Memory B cell (primary cell): Measurements from ENCODE around the gene CCL5.

Source experiments
- ATAC-seq: fragments of 150-1000 bp; cut with Tn5 transposase; 2 replicates; pipeline ENCODE4 v1.10.0; 2021; ENCODE audit warnings: low read depth, mild to moderate bottlenecking, moderate library complexity
- DNase-seq, 2 donors: peaks; one replicate each; pipeline ENCODE4 v3.0.0; 2022; ENCODE audit warnings: low spot score in 2 of 2
- H3K27ac Mint-ChIP-seq: one replicate; pipeline ENCODE4 v1.8.0; 2022; ENCODE audit warnings: mild to moderate bottlenecking, moderate library complexity, mixed read lengths
- H3K27me3 Mint-ChIP-seq: one replicate; pipeline ENCODE4 v1.8.0; 2022; ENCODE audit warnings: mixed read lengths
- H3K36me3 Mint-ChIP-seq: one replicate; pipeline ENCODE4 v1.8.0; 2022; ENCODE audit warnings: mild to moderate bottlenecking, mixed read lengths
- H3K4me1 Mint-ChIP-seq: one replicate; pipeline ENCODE4 v1.8.0; 2022; ENCODE audit warnings: mixed read lengths
- H3K4me3 Mint-ChIP-seq: one replicate; pipeline ENCODE4 v1.8.0; 2022; ENCODE audit warnings: mild to moderate bottlenecking, moderate library complexity, mixed read lengths
- H3K9me3 Mint-ChIP-seq: one replicate; pipeline ENCODE4 v1.8.0; 2022; ENCODE audit warnings: mixed read lengths

The CCL5 gene

DNA sequence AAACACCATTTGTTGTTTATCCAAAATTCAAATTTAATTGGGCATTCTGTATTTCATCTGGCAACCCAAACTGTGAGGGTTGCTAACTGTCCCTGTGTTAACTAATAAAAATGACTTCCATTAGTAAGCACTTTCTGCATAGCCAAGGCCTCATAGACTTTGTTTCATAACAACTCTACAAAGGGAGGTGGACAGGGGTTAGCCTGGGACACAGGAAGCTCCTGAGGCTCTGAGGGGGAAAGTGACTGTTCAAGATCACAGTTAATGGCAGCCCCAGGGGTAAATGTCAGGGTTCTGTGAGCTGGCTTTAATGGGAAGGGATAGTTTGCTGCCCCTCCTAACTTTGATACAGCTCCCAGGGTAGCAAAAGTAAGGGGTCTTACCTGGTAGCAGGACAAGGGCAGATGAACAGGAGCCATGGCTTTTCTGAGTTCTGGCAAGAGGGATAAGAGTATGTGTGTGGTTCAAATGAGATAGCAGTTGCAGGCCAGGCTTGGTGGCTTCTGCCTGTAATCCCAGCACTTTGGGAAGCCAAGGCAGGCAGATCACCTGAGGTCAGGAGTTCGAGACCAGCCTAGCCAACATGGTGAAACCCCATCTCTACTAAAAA, 13.7 kb downstream of the CCL5 start:
- no peak for DNase-seq
- no peak for ATAC-seq
- no peak overlapping the region for H3K27ac Mint-ChIP-seq
- H3K27me3 Mint-ChIP-seq, result no peaks in the 10 kb centered on the region
- no peaks in the 10 kb centered on the region for H3K9me3 Mint-ChIP-seq
- H3K4me1 Mint-ChIP-seq, result peaks cover 3% of the 10 kb centered on the region
- peaks cover 3% of the 10 kb centered on the region for H3K36me3 Mint-ChIP-seq
- H3K4me3 Mint-ChIP-seq, result no peak overlapping the region

DNA sequence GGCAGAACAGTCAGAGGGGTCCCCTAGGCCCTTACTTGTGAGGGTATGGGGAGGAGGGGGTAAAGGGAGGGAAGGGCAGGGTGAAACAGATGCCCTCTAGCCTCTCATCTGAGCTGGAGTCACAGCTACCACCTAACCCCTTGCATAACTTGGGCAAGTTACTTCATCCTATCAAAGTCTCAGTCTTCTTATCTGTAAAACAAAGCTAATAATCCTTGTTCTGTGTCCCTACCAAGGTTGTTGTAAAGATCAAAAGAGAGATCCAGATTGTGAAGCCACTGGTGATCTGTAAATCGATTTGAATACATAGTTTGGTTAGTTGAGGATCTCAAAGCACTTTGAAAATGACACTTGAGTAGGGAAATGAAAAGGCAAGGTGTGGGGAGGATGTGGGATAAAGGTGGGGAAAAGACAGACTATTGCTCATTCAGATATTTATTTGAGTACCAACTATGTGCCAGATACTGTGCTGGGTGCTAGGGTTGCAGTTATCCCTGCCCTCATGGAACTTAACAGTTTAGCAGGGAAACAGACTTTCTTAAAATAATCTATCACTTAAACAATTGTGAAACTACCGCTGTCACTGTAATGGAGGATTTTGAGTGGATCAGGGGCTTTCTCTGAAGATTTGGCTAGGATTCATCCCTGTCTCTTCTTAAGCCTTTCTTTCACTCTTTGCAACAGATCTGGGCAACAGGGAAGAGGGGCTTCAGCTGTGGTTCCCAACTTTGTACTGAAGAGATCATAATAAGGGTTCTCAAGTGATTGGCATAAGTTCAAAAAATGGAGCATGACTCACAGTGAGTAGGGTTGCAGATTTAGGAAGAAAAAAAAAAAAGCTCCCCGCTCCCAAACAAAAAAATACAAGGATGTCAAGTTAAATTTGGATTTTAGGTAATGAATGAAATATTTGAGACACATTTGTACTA, 14.5 kb downstream of the CCL5 start:
- no peaks in the 10 kb centered on the region for H3K27me3 Mint-ChIP-seq
- ATAC-seq (no peak), DNase-seq (no peak)
- H3K9me3 Mint-ChIP-seq, result no peaks in the 10 kb centered on the region
- H3K36me3 Mint-ChIP-seq, result peaks cover 3% of the 10 kb centered on the region
- H3K4me3 Mint-ChIP-seq, result no peak overlapping the region
- no peak overlapping the region for H3K27ac Mint-ChIP-seq
- H3K4me1 Mint-ChIP-seq, result peaks cover 3% of the 10 kb centered on the region

- H3K4me3 Mint-ChIP-seq, result no peak overlapping the region
- H3K27me3 Mint-ChIP-seq, result no peaks in the 10 kb centered on the region
- ATAC-seq, result no peak
- DNase-seq, result no peak
- H3K36me3 Mint-ChIP-seq, result peaks cover 3% of the 10 kb centered on the region
- H3K27ac Mint-ChIP-seq, result no peak overlapping the region
- H3K9me3 Mint-ChIP-seq, result no peaks in the 10 kb centered on the region
- peaks cover 3% of the 10 kb centered on the region for H3K4me1 Mint-ChIP-seq
These were observed 15.3 kb downstream of the CCL5 start for GRCh38 chr17:35864853-35865252.

GRCh38 chr17:35856603-35857002, 23.6 kb downstream of the CCL5 start:
- DNase-seq, result no peak
- Mint-ChIP-seq H3K36me3 (peaks cover 3% of the 10 kb centered on the region), H3K4me3 (no peak overlapping the region), H3K27ac (no peak overlapping the region), H3K27me3 (no peaks in the 10 kb centered on the region), H3K9me3 (no peaks in the 10 kb centered on the region), H3K4me1 (peaks cover 2% of the 10 kb centered on the region)
- no peak for ATAC-seq

DNA sequence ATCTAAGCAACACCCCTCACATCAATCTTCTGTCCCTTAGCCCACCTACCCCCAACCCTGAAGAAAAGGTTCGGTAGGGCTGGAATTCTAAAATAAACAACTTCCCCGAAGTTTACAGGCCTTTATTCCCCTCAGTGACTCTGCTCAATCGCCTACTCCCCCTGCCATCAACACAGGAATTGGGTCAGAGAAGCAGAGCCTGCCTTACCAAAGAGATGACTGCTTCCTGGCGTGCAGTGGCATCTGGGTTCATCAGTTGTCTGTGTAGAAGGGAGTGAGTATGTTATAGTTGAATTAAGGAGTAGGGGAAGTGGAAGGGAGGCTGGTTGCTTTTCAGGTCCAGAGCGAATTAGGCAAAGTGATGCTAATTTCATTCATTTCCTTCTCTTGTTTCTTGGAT, 24.2 kb downstream of the CCL5 start:
- H3K4me3 Mint-ChIP-seq, result no peak overlapping the region
- ATAC-seq (no peak), DNase-seq (no peak)
- H3K9me3 Mint-ChIP-seq, result no peaks in the 10 kb centered on the region
- no peak overlapping the region for H3K27ac Mint-ChIP-seq
- H3K4me1 Mint-ChIP-seq, result peaks cover 2% of the 10 kb centered on the region
- no peaks in the 10 kb centered on the region for H3K27me3 Mint-ChIP-seq
- H3K36me3 Mint-ChIP-seq, result peaks cover 6% of the 10 kb centered on the region

DNA sequence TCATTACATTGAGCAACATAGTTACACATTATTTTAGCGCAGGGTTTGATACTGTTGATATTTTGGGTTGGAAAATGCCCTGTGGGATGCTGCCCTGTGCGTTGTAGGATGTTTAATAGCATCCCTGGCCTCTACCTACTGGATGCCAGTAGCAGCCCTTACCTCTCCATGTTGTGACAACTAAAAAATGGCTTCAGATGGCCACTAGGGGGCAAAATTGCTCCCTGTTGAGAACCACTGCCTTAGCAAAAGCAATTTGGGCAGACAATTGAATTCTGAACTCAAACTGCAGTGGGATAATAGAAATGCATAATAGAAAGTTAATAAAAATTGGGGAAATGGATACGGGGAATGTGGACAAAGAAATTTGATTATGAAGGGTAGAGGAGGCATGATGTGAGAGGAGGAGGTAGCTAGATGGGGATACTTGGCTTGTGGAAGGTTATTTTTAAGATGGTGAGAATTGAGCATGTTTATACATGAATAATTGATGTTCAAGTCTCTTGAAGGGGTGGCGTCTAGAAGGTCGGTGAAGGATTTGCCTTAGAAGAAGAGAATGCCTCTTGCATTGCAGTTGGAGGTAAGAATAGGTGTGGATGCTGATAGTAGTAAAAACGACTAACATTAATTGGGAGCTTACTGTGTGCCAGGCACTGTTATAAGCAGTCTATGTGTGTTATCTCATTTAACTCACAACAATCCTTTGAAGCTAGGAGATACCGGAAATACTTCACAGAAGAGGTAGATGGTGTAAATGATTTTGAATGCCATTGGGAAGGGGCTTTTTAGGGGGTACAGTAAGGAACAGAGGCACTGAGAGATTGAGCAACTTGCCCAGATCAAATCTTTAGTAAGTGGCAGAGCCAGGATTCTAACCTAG, 30.5 kb downstream of the CCL5 start:
- peaks cover 26% of the 10 kb centered on the region for H3K36me3 Mint-ChIP-seq
- peak; percentile 63 for ATAC-seq
- H3K4me3 Mint-ChIP-seq, result no peak overlapping the region
- H3K4me1 Mint-ChIP-seq, result peaks cover 2% of the 10 kb centered on the region
- H3K27me3 Mint-ChIP-seq, result no peaks in the 10 kb centered on the region
- no peaks in the 10 kb centered on the region for H3K9me3 Mint-ChIP-seq
- peak; percentile 21 to 27 for DNase-seq
- peak overlapping the region; percentile 6 for H3K27ac Mint-ChIP-seq

DNA sequence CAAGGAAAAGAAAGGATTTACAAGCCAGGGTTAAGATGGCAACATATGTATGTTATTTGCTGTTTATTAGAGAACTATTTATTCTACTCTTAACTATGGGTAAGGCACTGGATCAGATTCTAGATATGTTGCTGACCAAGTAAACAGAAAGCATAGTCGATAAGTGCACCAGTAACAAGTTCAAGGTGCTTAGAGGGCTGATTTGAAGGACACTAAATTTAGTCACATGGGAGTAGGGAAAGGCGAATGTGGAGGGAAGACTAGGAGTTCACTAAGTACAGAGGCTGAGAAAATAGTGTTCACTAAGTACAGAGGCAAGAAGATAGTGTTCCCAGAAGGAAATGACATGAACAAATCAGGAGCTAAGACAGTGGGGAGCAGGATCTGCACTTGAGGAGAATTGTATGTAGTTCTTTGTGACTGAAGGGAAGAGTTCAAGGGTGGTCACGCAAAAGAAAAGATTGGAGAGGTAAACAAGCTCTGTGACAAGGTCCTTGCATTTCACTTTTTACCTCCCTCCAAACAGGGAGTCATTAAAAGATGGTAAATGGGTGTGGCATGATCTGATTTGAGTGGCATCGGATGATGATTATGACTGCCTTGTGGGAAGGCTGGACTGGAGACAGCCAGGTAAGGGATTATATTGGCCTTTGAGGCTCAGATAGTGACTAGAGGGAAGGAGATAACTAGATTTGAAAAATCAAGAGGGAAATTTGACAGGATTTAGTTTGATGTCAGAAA, 32.4 kb downstream of the CCL5 start:
- no peak for DNase-seq
- peak overlapping the region; percentile 0 for H3K27ac Mint-ChIP-seq
- H3K27me3 Mint-ChIP-seq, result no peaks in the 10 kb centered on the region
- peaks cover 37% of the 10 kb centered on the region for H3K36me3 Mint-ChIP-seq
- ATAC-seq, result no peak
- H3K9me3 Mint-ChIP-seq, result no peaks in the 10 kb centered on the region
- no peak overlapping the region for H3K4me3 Mint-ChIP-seq
- H3K4me1 Mint-ChIP-seq, result peaks cover 2% of the 10 kb centered on the region

DNA sequence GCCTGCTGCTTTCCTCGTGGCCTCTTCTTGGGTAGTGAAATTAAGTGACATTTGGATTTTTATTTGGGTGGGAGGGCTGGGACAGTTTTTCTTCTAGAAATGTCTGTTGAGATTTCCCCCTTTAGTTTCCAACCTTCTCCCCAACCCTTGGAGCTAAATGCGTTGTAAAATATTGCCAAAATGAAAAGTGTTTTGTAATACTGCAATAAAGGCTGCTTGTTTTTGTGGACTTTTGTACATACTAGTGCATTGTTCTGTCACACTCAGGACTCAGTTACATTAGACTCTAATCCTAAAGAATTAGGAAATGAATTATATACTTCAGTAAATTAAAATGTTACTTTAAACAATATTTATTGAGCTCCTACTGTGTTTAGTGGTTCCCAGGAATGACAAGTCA, 33.2 kb downstream of the CCL5 start:
- H3K4me3 Mint-ChIP-seq, result no peak overlapping the region
- ATAC-seq (no peak), DNase-seq (no peak)
- no peaks in the 10 kb centered on the region for H3K9me3 Mint-ChIP-seq
- H3K4me1 Mint-ChIP-seq, result no peaks in the 10 kb centered on the region
- no peaks in the 10 kb centered on the region for H3K27me3 Mint-ChIP-seq
- peaks cover 40% of the 10 kb centered on the region for H3K36me3 Mint-ChIP-seq
- H3K27ac Mint-ChIP-seq, result no peak overlapping the region

DNA sequence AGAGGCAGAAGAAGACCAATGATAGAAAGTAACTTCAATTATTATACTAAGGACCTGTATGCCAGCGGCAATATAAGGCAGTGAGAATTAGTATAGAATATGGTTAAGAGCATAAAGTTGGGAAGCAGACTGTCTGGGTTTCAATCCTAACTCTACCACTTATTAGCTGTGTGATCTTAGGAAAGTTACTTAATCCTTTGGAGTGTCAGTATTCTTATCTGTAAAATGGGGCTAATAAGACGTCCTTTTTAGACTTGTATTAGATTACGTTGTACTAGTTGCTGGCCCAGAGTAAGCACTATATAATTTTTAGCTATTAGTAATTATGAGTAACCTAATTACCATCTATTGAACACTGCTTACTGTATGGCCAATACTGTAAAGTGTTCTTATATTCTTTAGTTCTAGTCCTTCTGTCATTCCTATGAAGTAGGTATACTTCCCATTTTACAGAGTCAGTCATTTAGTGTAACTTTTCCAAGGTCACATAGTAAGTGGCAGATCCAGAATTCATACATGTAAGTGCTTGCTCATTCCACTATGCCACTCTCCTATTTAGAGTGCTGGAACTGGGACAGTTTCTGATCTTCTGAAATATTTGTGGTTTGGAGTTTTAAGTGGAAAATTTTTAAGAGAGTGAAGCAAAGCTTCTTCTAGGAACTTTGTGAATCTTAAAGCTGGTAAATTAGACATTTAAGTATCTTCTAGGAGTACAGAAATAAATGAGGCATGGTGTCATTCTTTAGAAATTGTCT, 33.9 kb downstream of the CCL5 start:
- Mint-ChIP-seq H3K9me3 (no peaks in the 10 kb centered on the region), H3K36me3 (peaks cover 39% of the 10 kb centered on the region), H3K4me1 (no peaks in the 10 kb centered on the region), H3K27ac (no peak overlapping the region), H3K4me3 (no peak overlapping the region), H3K27me3 (no peaks in the 10 kb centered on the region)
- ATAC-seq (no peak), DNase-seq (no peak)

DNA sequence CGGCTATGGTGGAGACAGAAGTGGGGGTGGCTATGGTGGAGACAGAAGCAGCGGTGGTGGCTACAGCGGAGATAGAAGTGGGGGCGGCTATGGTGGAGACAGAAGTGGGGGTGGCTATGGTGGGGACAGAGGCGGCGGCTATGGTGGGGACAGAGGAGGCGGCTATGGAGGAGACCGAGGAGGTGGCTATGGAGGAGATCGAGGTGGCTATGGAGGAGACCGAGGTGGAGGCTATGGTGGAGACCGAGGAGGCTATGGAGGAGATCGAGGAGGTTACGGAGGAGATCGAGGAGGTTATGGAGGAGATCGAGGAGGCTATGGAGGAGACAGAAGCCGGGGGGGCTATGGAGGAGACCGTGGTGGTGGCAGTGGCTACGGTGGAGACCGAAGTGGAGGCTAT, 35.6 kb downstream of the CCL5 start:
- H3K36me3 Mint-ChIP-seq, result peaks cover 36% of the 10 kb centered on the region
- peak overlapping the region; percentile 19 for H3K27ac Mint-ChIP-seq
- no peaks in the 10 kb centered on the region for H3K27me3 Mint-ChIP-seq
- no peaks in the 10 kb centered on the region for H3K9me3 Mint-ChIP-seq
- H3K4me1 Mint-ChIP-seq, result no peaks in the 10 kb centered on the region
- H3K4me3 Mint-ChIP-seq, result no peak overlapping the region
- DNase-seq, result no peak
- no peak for ATAC-seq

- H3K27ac Mint-ChIP-seq, result no peak overlapping the region
- H3K9me3 Mint-ChIP-seq, result no peaks in the 10 kb centered on the region
- no peak for DNase-seq
These were observed 36.5 kb downstream of the CCL5 start for GRCh38 chr17:35843698-35844097.

DNA sequence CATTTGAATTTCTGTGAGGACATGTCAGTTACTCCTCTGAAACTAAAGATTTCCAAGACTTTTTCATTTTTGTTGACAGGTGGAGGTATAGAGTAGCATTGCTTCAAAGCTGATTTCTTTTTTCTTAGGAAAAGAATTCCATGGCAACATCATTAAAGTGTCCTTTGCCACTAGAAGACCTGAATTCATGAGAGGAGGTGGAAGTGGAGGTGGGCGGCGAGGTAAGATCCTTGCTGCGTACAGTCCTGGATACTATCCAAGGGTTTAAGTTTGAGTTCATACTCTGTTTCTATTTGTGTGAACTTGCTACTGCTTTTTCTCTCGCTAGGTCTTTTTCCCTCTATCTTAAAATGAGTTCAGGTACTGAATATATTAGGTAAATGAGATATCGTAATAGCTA, 37.9 kb downstream of the CCL5 start:
- no peaks in the 10 kb centered on the region for H3K27me3 Mint-ChIP-seq
- H3K27ac Mint-ChIP-seq, result no peak overlapping the region
- H3K9me3 Mint-ChIP-seq, result no peaks in the 10 kb centered on the region
- H3K36me3 Mint-ChIP-seq, result peaks cover 28% of the 10 kb centered on the region
- H3K4me1 Mint-ChIP-seq, result no peaks in the 10 kb centered on the region
- DNase-seq (no peak), ATAC-seq (no peak)
- no peak overlapping the region for H3K4me3 Mint-ChIP-seq

More at GRCh38 chr17:35843698-35844097, 36.5 kb downstream of the CCL5 start:
- peaks cover 35% of the 10 kb centered on the region for H3K36me3 Mint-ChIP-seq
- H3K27me3 Mint-ChIP-seq, result no peaks in the 10 kb centered on the region
- ATAC-seq, result no peak
- no peak overlapping the region for H3K4me3 Mint-ChIP-seq
- H3K4me1 Mint-ChIP-seq, result no peaks in the 10 kb centered on the region

- no peak for ATAC-seq
- Mint-ChIP-seq H3K27ac (no peak overlapping the region), H3K4me1 (no peaks in the 10 kb centered on the region), H3K27me3 (no peaks in the 10 kb centered on the region), H3K9me3 (no peaks in the 10 kb centered on the region), H3K4me3 (no peak overlapping the region), H3K36me3 (peaks cover 29% of the 10 kb centered on the region)
- DNase-seq, result no peak
These were observed 38.7 kb downstream of the CCL5 start for GRCh38 chr17:35841505-35841904.
